ENCODE results near the gene EXOSC1.

- no peak for TF ChIP-seq CTCF (IDR thresholded peaks at IDR 0.05)
- TF ChIP-seq POLR2AphosphoS5 (IDR thresholded peaks at IDR 0.05), result no peak
- no peak for TF ChIP-seq POLR2A (IDR thresholded peaks at IDR 0.05; ENCODE audit: low read depth)
- TF ChIP-seq EP300 (IDR thresholded peaks at IDR 0.05), result no peak
Measured at GRCh38 chr10:97456034-97456685, 10.4 kb upstream of the EXOSC1 start.

All from esophagus muscularis mucosa (tissue), 4 donors.